Suprapubic skin (tissue), 3 donors: Measurements from ENCODE around the gene ZNF229.
"Not testable (repeated sequence)": the region's sequence is repeated elsewhere in the genome, so short reads cannot be mapped to it uniquely, and the experiment has no call there.

Experiments used
- POLR2A ChIP-seq, 2 donors: fragments of 450-650 bp; IDR thresholded peaks; one replicate each; pipeline ENCODE4 v1.6.1; 2017; ENCODE audit warnings: antibody characterized with exemption in 2 of 2, mild to moderate bottlenecking in 2 of 2, moderate library complexity in 2 of 2
- TF ChIP-seq, protein P1 (sequence below), 2 donors: fragments of 200-600 bp in 1 of 2; fragments of 450-650 bp in 1 of 2; sonication (generic) in 1 of 2; IDR thresholded peaks; one replicate each; pipeline ENCODE4 v1.5.1; 2016 to 2019; ENCODE audit warnings: antibody characterized with exemption in 2 of 2, mild to moderate bottlenecking in 1 of 2, moderate library complexity in 1 of 2

DNA sequence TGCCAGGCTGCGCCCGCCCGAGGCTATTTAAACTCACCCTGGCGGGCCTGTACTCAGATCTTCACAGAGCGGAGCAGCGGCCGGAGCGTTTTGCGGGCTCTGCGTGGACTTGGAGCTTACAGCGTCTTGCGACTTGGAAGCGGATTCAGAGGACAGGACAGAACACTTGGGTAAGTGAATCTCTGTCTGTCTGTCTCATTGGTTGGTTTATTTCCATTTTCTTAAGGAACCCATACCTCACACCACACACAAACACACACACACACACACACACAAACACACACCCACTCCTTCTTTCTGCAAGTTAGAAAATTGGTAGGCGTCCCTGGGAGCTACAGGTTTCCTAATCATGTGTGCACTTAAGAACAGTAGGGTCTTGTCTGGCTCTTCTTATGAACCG lies 32.7 kb downstream of the ZNF229 start:
- TF ChIP-seq, protein P1, sequence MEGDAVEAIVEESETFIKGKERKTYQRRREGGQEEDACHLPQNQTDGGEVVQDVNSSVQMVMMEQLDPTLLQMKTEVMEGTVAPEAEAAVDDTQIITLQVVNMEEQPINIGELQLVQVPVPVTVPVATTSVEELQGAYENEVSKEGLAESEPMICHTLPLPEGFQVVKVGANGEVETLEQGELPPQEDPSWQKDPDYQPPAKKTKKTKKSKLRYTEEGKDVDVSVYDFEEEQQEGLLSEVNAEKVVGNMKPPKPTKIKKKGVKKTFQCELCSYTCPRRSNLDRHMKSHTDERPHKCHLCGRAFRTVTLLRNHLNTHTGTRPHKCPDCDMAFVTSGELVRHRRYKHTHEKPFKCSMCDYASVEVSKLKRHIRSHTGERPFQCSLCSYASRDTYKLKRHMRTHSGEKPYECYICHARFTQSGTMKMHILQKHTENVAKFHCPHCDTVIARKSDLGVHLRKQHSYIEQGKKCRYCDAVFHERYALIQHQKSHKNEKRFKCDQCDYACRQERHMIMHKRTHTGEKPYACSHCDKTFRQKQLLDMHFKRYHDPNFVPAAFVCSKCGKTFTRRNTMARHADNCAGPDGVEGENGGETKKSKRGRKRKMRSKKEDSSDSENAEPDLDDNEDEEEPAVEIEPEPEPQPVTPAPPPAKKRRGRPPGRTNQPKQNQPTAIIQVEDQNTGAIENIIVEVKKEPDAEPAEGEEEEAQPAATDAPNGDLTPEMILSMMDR (IDR thresholded peaks at IDR 0.05): not testable (repeated sequence)
- not testable (repeated sequence) for TF ChIP-seq POLR2A (IDR thresholded peaks at IDR 0.05)
